NCI-H2227 (cell line): ENCODE measurements around the gene TLX1.
"Not testable (repeated sequence)": the region's sequence is repeated elsewhere in the genome, so short reads cannot be mapped to it uniquely, and the experiment has no call there.

Experiments
- DNase-seq: peaks from one replicate; lab custom pipeline; 2025; ENCODE audit not compliant: unreplicated experiment; lab: John Stamatoyannopoulos, UW

TLX1 gene

GRCh38 chr10:101146392-101147251 is 15.5 kb downstream of the TLX1 start:
- no peak for DNase-seq

- DNase-seq = no peak
These were observed 20.3 kb downstream of the TLX1 start for GRCh38 chr10:101151395-101151794.

DNA sequence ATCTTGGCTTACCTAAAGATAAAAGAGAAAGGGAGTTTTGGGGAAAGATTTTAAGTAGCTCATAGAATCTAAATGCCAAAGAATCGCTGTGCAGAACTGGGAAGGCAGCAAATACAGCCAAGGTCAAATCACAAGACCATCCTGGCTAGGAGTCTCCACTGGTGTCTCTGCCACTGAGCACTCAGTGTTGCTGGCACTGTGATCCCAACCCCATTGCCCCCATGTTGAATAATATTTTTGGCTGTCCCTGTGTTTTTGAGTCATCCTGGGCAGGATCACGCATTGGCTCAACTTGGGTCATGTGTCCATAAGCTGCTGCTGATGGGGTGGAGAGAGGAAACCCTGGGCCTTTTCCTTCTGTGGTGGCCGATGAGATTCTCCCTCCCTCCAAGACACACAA is 21.2 kb downstream of the TLX1 start:
- DNase-seq = no peak

GRCh38 chr10:101154506-101154905 is 23.4 kb downstream of the TLX1 start:
- DNase-seq = not testable (repeated sequence)

DNA sequence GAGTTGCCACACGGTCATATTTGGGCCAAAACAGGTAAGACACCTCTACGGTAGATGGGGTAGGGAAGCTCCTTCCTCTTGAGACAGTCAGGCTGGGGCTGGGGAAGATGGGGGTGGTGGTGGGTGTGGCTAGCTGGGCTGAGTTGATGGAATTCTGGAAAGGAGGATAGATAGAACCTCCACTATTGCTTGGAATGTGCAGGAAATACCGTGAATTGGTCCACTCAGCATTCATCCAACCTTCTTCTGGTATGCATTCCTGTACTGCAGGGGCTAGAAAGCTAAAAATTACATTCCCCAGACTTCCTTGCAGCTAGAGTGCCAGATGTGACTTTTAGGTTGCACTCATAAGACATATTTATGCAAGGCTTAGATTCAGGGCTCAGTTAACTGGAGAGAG is 24.8 kb downstream of the TLX1 start:
- DNase-seq = no peak

GRCh38 chr10:101157756-101158458 is 26.8 kb downstream of the TLX1 start:
- DNase-seq = no peak

DNA sequence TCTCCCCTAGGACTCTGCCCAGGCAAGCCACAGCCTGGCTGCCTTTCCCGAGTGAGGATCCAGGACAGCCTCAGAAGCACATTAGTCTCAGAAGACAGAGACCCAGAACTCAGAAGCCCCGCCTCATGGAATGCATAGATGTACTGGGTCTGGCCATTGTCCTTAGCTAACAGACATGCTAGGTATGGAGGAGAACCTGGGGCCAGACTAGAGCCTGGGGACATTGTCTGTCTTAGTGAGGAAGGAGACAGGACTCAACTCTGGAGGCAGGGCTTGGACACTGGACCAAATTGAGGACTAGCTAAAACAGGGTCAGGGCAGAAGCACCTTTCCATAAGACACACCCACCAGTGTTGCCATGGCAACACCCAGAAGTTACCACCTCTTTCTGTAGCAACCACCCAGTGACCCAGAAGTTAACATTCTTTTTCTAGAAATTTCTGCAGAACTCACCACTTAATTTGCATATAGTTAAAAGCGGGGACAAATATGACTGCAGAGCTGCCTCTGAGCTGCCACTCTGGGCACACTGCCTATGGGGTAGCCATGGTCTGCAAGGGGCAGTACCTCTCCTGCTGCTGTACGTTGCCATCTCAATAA is 27.5 kb downstream of the TLX1 start:
- no peak for DNase-seq

DNA sequence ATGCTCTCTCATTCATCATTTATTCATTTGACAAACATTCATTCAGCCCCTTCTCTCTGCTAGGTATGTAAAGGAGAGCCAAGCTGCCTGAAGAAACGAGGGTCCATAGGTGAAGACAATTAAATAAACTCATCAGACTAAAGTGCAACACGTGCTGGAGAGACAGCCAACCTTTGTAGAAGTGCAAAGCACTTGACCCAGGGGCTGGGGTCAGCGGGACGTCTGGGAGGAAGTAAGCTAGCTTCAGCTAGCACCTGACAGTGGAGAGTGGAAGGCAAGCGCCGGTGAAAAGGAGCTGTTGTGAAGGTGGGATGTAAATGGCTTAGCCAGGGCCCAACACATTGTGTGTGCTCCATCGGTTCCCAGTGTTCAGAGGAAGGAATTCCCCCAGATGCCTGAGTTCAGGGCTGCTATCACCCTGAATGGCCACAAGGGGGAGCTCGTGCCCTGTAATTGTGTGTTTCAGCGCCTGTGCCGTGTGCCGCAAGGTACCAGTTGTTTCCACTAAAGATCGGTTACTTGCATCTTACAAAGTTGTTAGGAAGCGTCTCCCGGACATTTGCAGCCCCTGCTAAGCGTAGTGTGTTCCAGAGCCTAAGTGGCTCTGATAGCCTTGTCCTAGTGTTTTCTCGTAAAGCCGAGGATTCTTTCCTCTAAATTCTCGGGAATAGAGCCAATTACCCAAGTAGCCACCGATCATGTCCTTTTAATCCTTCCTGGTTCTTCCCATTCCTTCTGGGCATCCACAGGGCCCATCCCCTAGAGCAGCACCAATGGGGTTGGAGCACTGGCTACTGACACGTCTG is 30.6 kb downstream of the TLX1 start:
- DNase-seq = peak; percentile 87

DNA sequence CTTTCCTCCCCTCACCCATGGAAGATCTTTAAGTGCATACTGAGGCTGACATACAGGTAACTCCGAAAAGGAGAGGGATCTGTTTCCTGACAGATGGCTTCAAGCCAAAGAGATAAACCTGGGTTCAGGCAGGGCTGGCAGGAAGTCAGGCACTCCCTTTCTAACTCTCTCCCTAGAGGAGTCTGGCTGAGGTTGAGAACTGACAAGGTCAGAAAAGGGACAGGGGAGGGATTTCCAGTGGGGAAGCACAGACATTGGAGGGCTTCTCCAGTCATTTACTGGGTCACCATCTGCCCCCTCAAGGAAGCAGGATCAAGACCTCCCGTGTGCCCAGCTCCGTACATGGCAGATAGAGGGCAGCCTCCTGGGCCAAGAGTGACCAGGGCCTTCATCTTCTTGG is 31.6 kb downstream of the TLX1 start:
- no peak for DNase-seq

DNA sequence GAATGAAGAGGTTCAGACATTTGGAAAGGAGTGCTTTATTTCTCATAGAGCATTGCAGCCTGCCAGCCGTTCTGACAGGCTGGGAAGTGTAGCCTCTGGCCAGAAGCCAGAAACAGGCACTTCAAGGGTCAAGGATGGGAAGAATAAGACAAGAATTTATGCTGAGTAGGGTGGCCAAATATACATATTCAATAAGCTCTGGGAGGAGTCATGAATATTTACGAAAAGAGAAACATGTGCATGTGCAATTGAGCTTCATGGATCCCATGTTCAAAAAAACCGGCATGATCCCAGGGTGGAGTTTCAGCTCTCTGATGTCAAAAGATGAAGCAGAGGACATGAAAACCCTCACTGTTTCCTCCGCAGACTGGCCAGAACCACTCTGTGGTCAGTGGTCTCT is 32.9 kb downstream of the TLX1 start:
- no peak for DNase-seq

- DNase-seq = no peak
These were observed 34.6 kb downstream of the TLX1 start for GRCh38 chr10:101165736-101166135.

DNA sequence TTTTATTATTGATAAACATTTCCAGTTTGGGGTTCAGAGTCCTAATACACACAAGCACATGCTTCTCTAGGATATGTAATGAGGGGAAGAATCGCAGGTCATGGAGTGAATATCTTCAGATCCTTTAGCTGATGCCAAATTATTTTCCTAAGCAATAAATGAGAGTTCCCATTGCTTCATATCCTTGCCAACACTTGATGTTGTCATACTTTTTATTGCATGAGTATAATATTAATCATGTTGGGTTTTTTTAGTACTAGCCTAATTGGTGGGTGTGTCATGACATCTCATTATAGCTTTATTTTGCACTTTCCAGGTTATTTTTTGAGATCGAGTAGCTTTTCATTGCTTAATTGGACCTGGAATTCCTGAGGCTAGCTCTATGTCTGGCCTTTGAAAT is 35.3 kb downstream of the TLX1 start:
- no peak for DNase-seq

- no peak for DNase-seq
These were observed 41.6 kb downstream of the TLX1 start for GRCh38 chr10:101172741-101173140.

GRCh38 chr10:101174319-101174718 is 43.2 kb downstream of the TLX1 start:
- no peak for DNase-seq

- DNase-seq = no peak
These were observed 45.5 kb downstream of the TLX1 start for GRCh38 chr10:101176577-101176976.

DNA sequence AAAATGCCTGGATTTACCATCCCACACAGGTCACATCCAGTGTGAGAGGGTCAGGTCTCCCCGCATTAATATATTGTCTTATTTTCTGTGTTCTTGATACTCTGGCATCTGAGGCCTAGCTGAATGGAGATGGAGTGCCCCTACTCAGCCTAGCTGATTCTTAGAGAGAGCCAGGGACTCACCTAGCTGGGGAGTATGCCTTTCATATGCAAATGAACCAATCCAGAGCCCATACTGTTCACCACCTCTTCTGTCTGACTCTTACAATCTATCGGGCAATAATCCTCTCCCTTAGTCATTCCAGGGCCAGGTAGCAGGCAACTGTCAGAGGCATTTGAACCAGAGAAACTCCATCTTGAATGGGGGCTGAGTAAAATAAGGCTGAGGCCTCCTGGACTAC is 51.8 kb downstream of the TLX1 start:
- no peak for DNase-seq

GRCh38 chr10:101183458-101184183 is 52.5 kb downstream of the TLX1 start:
- DNase-seq = no peak
